Measurements from ENCODE around the gene FLNB. TPM values are rescaled to one million over a fixed set of nuclear protein-coding genes. Genes with fewer than 3 reads are reported as not detected.

FLNB gene
- total and polyA plus RNA-seq, 4 experiments from 2014 or later, result 3.9 to 28.5 (median 18.5) TPM

DNA sequence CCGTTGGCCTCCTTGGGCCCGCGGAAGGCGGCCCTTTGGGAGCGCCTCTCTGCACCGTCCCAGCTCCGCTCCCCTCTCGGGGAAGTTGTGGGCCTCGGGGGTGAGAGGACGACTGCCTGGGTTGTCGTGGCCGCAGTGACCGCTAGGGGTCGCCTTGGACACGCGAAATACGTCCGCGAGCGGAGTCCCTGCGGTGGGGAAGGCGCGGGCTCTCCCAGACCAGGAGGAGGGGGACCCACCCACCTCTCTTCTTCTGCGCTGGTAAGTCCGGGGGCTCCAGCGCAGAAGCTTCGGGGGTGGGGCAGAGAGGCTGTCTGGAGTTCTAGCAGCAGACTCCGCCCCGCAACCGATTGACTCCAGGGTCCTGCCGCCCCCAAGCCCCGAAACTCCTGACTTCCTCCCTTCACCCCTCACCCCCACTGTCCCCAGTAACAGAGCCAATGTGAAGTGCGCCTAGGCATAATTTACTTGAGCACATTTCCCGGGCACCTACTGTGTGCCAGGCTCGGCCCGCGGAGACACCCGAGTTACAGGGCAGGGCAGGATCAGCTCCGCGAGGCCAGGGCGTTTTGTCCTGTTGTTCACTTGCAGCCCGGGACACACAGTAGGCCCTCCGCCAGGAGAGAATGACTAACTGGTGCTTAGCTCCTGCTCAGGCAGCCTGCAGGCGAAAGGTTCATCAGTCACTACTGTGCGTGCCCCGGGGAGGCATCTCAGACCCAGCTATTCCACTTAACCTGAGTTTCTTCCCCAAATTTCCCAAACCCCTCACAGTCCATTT, 169.7 kb downstream of the FLNB start:
- Histone ChIP-seq H3K4me3 (ENCODE audit: low read length in 2 of 2) (peak overlapping the region in 1 of 2 donors; percentile 38), H3K4me1 (ENCODE audit: insufficient read depth, low read length) (peaks cover 17% of the 10 kb centered on the region), H3K9me3 (ENCODE audit: control insufficient read depth in 1 of 2, low read length in 2 of 2) (no peaks in the 10 kb centered on the region), H3K27ac (ENCODE audit: low read depth, low read length) (no peak overlapping the region), H3K36me3 (ENCODE audit: insufficient read depth, low read length) (no peaks in the 10 kb centered on the region), H3K27me3 (ENCODE audit: insufficient read depth, low read length) (no peaks in the 10 kb centered on the region)
- Mint-ChIP-seq H3K36me3 (peaks cover 0 to 2% of the 10 kb centered on the region in 2 donors), H3K4me3 (peak overlapping the region; percentile 42 to 81 (median 74)), H3K4me1 (peaks cover 3 to 17% (median 11%) of the 10 kb centered on the region in 4 donors), H3K9me3 (no peaks in the 10 kb centered on the region), H3K27ac (peak overlapping the region in 1 of 7 donors; percentile 25), H3K27me3 (no peaks in the 10 kb centered on the region)
- ChIA-PET CTCF (ENCODE audit: partially characterized antibody) (interaction anchor here (0.7 to 5.9 kb wide), 21 partner anchors 11 to 237 kb away, joined by 3 to 59 read pairs (median 3); partner anchors contain the start of genes FLNB, HTD2 and RPP14), POLR2A (ENCODE audit: partially characterized antibody) (interaction anchor here (0.6 to 2.0 kb wide), 3 partner anchors 60 to 128 kb away, joined by 3 to 5 read pairs (median 3); partner anchors contain the start of genes ABHD6, HTD2 and RPP14)
- intact Hi-C loops (cut with micrococcal nuclease), result loop anchor here (1.0 to 5.0 kb wide), 3 partner anchors 39 to 170 kb away; partner anchors contain the start of genes FLNB, HTD2 and RPP14
- DNase-seq, result peak; percentile 78 to 81 (median 79)

DNA sequence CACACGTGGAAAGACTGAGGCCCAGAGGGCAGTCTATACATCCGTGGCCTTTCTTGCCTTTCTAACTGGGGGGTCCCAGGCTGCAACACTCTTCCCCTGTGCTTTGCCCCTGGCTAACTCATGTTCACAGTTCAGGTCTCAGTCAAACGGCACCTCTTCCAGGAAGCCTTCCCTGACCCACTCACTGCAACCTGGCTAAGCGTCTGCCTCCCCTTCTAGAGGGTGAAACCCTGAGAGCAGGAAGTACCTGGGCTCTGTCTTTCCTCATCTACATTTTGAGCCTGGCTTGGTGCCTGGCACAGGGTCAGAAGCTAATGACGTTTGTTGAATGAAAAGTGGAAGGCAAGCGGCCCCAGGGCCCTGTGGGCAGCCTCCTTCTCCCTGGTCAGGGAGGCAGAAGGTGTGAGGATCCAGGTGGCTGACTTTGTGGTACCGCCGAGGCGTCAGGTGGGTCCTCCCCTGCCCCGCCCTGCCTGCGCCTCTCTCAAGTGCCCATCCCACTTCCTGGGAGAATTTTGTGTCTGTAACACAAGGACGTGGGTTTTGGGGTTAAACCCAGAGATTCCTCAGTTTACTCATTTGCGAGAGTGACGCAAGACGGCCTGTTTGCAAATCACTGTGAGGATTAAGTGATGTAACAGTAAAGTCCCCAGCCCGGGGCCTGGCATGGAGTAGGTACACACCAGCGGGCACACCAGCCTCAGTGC, 170.5 kb downstream of the FLNB start:
- peak overlapping the region in 7 of 8 donors; percentile 66 to 81 (median 79) for H3K4me3 Mint-ChIP-seq
- no peak for DNase-seq
- Histone ChIP-seq H3K9me3 (ENCODE audit: control insufficient read depth in 1 of 2, low read length in 2 of 2) (no peaks in the 10 kb centered on the region), H3K27me3 (ENCODE audit: insufficient read depth, low read length) (no peaks in the 10 kb centered on the region), H3K27ac (ENCODE audit: low read depth, low read length) (no peak overlapping the region), H3K36me3 (ENCODE audit: insufficient read depth, low read length) (no peaks in the 10 kb centered on the region), H3K4me3 (ENCODE audit: low read length in 2 of 2) (peak overlapping the region in 1 of 2 donors; percentile 14), H3K4me1 (ENCODE audit: insufficient read depth, low read length) (peaks cover 17% of the 10 kb centered on the region)
- H3K9me3 Mint-ChIP-seq, result no peaks in the 10 kb centered on the region
- peak overlapping the region in 2 of 7 donors; percentile 3 to 72 for H3K27ac Mint-ChIP-seq
- intact Hi-C loops (cut with micrococcal nuclease), result loop anchor here (5.0 kb wide), 1 partner anchor 129 kb away; the partner anchor contains the start of genes HTD2 and RPP14
- peaks cover 0 to 2% of the 10 kb centered on the region in 2 donors for H3K36me3 Mint-ChIP-seq
- H3K4me1 Mint-ChIP-seq, result peaks cover 3 to 17% (median 11%) of the 10 kb centered on the region in 4 donors
- POLR2A ChIA-PET (ENCODE audit: partially characterized antibody), result interaction anchor here (0.6 to 2.0 kb wide), 2 partner anchors 59 to 127 kb away, joined by 3 to 5 read pairs; partner anchors contain the start of genes ABHD6, HTD2 and RPP14
- CTCF ChIA-PET (ENCODE audit: partially characterized antibody), result interaction anchor here (0.9 to 5.9 kb wide), 16 partner anchors 10 to 236 kb away, joined by 3 to 59 read pairs (median 4); partner anchors contain the start of genes FLNB, HTD2 and RPP14
- H3K27me3 Mint-ChIP-seq, result no peaks in the 10 kb centered on the region

DNA sequence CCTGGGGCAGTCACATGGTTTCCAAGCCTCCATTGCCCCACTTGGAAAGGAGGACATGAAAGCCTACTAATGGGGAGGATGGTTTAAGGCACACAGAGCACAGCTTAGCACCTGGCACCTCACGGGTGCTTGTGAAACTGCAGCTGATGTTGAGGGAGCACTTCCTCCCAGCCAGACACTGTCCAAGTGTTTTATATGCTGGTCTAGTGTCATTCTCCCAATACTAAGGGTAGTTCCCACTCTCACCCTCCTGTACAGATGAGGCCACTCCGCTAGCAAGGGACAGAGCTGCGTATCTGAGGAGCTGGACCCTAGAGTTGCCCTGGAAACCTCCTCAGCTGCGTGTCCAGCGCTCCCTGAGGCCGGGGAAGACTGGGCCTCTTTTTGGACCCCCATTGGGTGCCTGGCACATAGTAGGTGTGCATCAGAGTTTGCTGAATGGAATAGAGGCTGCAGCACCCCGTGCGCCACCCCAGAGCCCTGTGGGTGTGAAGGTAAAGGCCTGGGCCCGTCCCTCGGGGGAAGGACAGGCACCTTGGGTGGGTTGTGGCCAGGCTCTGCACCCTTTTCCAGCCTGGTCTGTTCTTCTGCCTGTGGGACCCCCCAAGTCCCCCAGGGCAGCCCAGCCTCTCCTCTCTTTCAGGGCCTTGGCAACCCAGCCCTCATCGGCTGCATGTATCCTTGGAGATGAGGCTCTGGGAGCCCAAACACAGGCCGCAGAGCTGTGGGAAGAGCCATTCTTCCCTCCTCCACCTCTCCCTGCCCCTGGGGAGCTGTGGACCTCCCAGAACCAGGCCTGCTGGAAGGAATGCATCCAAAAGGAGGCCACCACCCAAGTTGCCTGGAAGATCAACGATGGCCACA, 171.2 kb downstream of the FLNB start:
- H3K36me3 Mint-ChIP-seq, result no peaks in the 10 kb centered on the region
- peak overlapping the region in 2 of 8 donors; percentile 80 to 81 for H3K4me3 Mint-ChIP-seq
- intact Hi-C loops (cut with micrococcal nuclease), result loop anchor here (5.0 kb wide), 1 partner anchor 128 kb away; the partner anchor contains the start of genes HTD2 and RPP14
- POLR2A ChIA-PET (ENCODE audit: partially characterized antibody), result interaction anchor here (2.0 kb wide), 1 partner anchor 59 kb away, joined by 5 read pairs; the partner anchor contains the start of gene ABHD6
- no peaks in the 10 kb centered on the region for H3K27me3 Mint-ChIP-seq
- H3K27ac Mint-ChIP-seq, result peak overlapping the region in 1 of 7 donors; percentile 51
- DNase-seq, result no peak
- CTCF ChIA-PET (ENCODE audit: partially characterized antibody), result interaction anchor here (1.2 to 5.9 kb wide), 8 partner anchors 9 to 236 kb away, joined by 3 to 59 read pairs (median 18); partner anchors contain the start of gene FLNB
- peaks cover 3 to 17% (median 11%) of the 10 kb centered on the region in 4 donors for H3K4me1 Mint-ChIP-seq
- no peaks in the 10 kb centered on the region for H3K36me3 ChIP-seq (ENCODE audit: insufficient read depth, low read length)
- H3K9me3 Mint-ChIP-seq, result no peaks in the 10 kb centered on the region
- H3K9me3 ChIP-seq (ENCODE audit: control insufficient read depth in 1 of 2, low read length in 2 of 2), result no peaks in the 10 kb centered on the region
- no peak overlapping the region for H3K27ac ChIP-seq (ENCODE audit: low read depth, low read length)
- H3K4me3 ChIP-seq (ENCODE audit: low read length in 2 of 2), result peak overlapping the region in 1 of 2 donors; percentile 14
- no peaks in the 10 kb centered on the region for H3K27me3 ChIP-seq (ENCODE audit: insufficient read depth, low read length)
- peaks cover 17% of the 10 kb centered on the region for H3K4me1 ChIP-seq (ENCODE audit: insufficient read depth, low read length)

DNA sequence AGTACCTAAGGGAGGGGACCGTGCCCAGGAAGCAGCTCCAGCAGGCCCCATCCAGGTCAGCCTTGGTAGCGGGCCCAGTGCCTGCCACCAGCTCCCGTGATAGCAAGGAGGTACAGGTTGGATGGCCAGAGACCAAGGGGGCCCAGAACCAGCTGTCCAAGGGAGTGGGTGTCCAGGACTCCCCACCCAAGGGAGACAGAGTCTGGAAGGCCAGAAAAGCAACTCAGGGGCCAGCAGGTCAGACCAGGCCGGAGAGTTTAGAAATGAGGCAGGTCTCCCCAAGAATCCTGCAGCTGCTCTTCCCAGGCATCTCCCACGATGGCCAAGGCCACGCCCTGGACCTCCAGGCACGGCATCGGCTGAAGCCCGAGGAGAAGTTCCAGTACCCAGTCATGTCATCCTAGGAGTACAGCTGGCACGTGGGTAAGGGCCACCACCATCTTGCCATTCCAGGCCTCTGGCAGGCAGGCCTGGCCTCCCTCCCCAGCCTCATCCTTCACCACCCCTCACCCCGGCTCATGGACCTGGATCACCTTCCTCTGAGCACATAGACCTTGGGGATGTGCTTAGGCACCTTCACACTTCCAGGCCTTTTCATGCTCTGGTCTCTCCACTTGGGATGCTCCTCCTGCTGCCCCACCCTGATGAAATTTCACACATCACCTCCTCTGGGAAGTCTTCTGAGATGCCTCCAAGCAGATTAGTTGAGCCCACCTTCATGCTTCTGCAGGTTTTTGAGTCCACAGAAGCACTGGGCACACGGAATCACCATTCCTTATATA, 172.1 kb downstream of the FLNB start:
- H3K4me1 ChIP-seq (ENCODE audit: insufficient read depth, low read length), result peaks cover 17% of the 10 kb centered on the region
- Mint-ChIP-seq H3K27ac (no peak overlapping the region), H3K27me3 (no peaks in the 10 kb centered on the region), H3K4me1 (peaks cover 3 to 17% (median 11%) of the 10 kb centered on the region in 4 donors), H3K4me3 (peak overlapping the region in 2 of 8 donors; percentile 12 to 32), H3K9me3 (no peaks in the 10 kb centered on the region), H3K36me3 (no peaks in the 10 kb centered on the region)
- H3K27me3 ChIP-seq (ENCODE audit: insufficient read depth, low read length), result no peaks in the 10 kb centered on the region
- H3K9me3 ChIP-seq (ENCODE audit: control insufficient read depth in 1 of 2, low read length in 2 of 2), result no peaks in the 10 kb centered on the region
- intact Hi-C loops (cut with micrococcal nuclease), result no loop called here
- ChIA-PET CTCF (ENCODE audit: partially characterized antibody) (interaction anchor here (4.5 to 5.9 kb wide), 3 partner anchors 8 to 38 kb away, joined by 38 to 59 read pairs (median 59); no protein-coding TSS in a partner anchor), POLR2A (ENCODE audit: partially characterized antibody) (no interaction called here)
- no peak overlapping the region for H3K27ac ChIP-seq (ENCODE audit: low read depth, low read length)
- no peak for DNase-seq
- no peak overlapping the region for H3K4me3 ChIP-seq (ENCODE audit: low read length in 2 of 2)
- no peaks in the 10 kb centered on the region for H3K36me3 ChIP-seq (ENCODE audit: insufficient read depth, low read length)

DNA sequence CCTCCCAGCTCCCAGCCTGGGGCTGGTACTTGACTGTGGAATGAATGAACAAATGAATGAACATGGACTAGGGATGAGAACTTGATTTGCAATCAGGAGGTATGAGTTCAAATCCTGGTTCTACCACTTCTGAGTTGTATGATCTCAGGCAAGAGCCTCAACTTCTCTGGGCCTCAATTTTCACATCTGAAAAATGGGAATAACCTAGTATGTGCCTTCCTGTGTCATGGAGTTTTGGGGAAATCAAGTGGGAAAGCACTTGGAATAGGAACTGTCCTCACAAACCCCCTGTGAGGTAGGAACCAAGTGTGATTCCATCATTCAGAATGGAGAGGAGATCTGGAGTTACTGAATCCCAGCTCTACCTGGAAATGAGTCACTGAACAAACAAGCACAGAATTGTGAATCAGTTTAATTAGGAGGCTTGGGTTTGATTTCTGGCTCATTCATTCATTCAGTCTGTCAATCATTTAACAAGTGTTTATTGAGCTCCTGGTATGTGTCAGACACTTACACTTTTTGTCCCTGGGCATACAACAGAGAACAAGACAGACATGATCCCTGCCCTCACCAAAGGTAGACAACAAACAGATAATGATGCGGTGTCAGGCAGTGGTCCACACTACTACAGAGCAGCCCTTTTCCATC, 172.8 kb downstream of the FLNB start:
- no peaks in the 10 kb centered on the region for H3K36me3 ChIP-seq (ENCODE audit: insufficient read depth, low read length)
- intact Hi-C loops (cut with micrococcal nuclease), result no loop called here
- ChIA-PET POLR2A (ENCODE audit: partially characterized antibody) (no interaction called here), CTCF (ENCODE audit: partially characterized antibody) (interaction anchor here (4.5 to 5.9 kb wide), 3 partner anchors 7 to 37 kb away, joined by 38 to 59 read pairs (median 59); no protein-coding TSS in a partner anchor)
- H3K4me3 Mint-ChIP-seq, result no peak overlapping the region
- H3K27ac Mint-ChIP-seq, result no peak overlapping the region
- H3K4me3 ChIP-seq (ENCODE audit: low read length in 2 of 2), result no peak overlapping the region
- DNase-seq, result no peak
- H3K27me3 ChIP-seq (ENCODE audit: insufficient read depth, low read length), result no peaks in the 10 kb centered on the region
- no peak overlapping the region for H3K27ac ChIP-seq (ENCODE audit: low read depth, low read length)
- no peaks in the 10 kb centered on the region for H3K27me3 Mint-ChIP-seq
- peaks cover 3 to 17% (median 10%) of the 10 kb centered on the region in 4 donors for H3K4me1 Mint-ChIP-seq
- no peaks in the 10 kb centered on the region for H3K36me3 Mint-ChIP-seq
- H3K9me3 ChIP-seq (ENCODE audit: control insufficient read depth in 1 of 2, low read length in 2 of 2), result no peaks in the 10 kb centered on the region
- H3K4me1 ChIP-seq (ENCODE audit: insufficient read depth, low read length), result peaks cover 17% of the 10 kb centered on the region
- no peaks in the 10 kb centered on the region for H3K9me3 Mint-ChIP-seq
